SK-N-SH (cell line): Measurements from ENCODE around the gene CUBN. TPM values are rescaled to one million over a fixed set of nuclear protein-coding genes. Genes with fewer than 3 reads are reported as not detected.

ENCODE experiments used
- CTCF ChIA-PET: fragments of 300-600, 350-600 bp; formaldehyde crosslinking; extraction: SDS; loops from one replicate; lab custom pipeline; 2021; lab: Yijun Ruan, JAX
- POLR2A ChIA-PET: fragments of 350-600 bp; sonication (Branson Sonifier 250); formaldehyde crosslinking; extraction: SDS; loops from one replicate; lab custom pipeline; 2020; ENCODE audit warnings: antibody characterized with exemption, inconsistent platforms; lab: Yijun Ruan, JAX
- DNase-seq: peaks from one replicate; pipeline ENCODE4 v3.0.0; 2012
- H2AFZ ChIP-seq: fragments of 200-600 bp; sonication (generic); 2 replicates; pipeline ENCODE4 v1.8.1; 2016; ENCODE audit warnings: antibody characterized with exemption, mild to moderate bottlenecking, low read depth
- H3F3A ChIP-seq: fragments of 200-600 bp; sonication (generic); replicated peaks from 2 replicates; pipeline ENCODE3; 2016; ENCODE audit warnings: antibody characterized with exemption, mild to moderate bottlenecking; ENCODE audit not compliant: insufficient read depth
- H3K27ac ChIP-seq, 2 experiments: fragments of 200-500 bp in 1 of 2; fragments of 200-600 bp in 1 of 2; sonication (Bioruptor generic) in 1 of 2; sonication (generic), shearing (Covaris generic) in 1 of 2; 2 replicates each; pipeline versions ENCODE4 v1.5.1 to v1.6.1; 2014 to 2016; ENCODE audit warnings: low read depth in 2 of 2, inconsistent platforms in 1 of 2, low read length in 1 of 2, mild to moderate bottlenecking in 1 of 2, mixed read lengths in 1 of 2
- H3K27me3 ChIP-seq: fragments of 200-600 bp; sonication (generic), shearing (Covaris generic); 2 replicates; pipeline ENCODE4 v1.6.1; 2016; ENCODE audit warnings: mixed run types; ENCODE audit not compliant: insufficient read depth
- H3K36me3 ChIP-seq, 2 experiments: fragments of 200-500 bp in 1 of 2; fragments of 200-600 bp in 1 of 2; sonication (Bioruptor generic) in 1 of 2; sonication (generic) in 1 of 2; replicated peaks in 1 of 2; 2 replicates each; pipeline versions ENCODE3 to v1.5.1; 2014 to 2016; ENCODE audit warnings: low read length in 1 of 2, mild to moderate bottlenecking in 1 of 2; ENCODE audit not compliant: insufficient read depth in 2 of 2, control insufficient read depth in 1 of 2
- H3K4me1 ChIP-seq, 2 experiments: fragments of 200-500 bp in 1 of 2; fragments of 200-600 bp in 1 of 2; sonication (Bioruptor generic) in 1 of 2; sonication (generic), shearing (Covaris generic) in 1 of 2; 2 replicates each; pipeline versions ENCODE4 v1.5.1 to v1.6.1; 2014 to 2016; ENCODE audit warnings: low read depth in 1 of 2, low read length in 1 of 2, mixed run types in 1 of 2; ENCODE audit not compliant: insufficient read depth in 2 of 2, control insufficient read depth in 1 of 2
- H3K4me2 ChIP-seq: fragments of 200-600 bp; sonication (generic), shearing (Covaris generic); 2 replicates; pipeline ENCODE4 v1.6.1; 2017; ENCODE audit warnings: mixed run types
- H3K4me3 ChIP-seq, 2 experiments: fragments of 200-500 bp in 1 of 2; fragments of 200-600 bp in 1 of 2; sonication (Bioruptor generic) in 1 of 2; sonication (generic), shearing (Covaris generic) in 1 of 2; 2 replicates each; pipeline versions ENCODE4 v1.5.1 to v1.8.1; 2014 to 2016; ENCODE audit warnings: low read depth in 2 of 2, inconsistent platforms in 1 of 2, low read length in 1 of 2, mild to moderate bottlenecking in 1 of 2, mixed read lengths in 1 of 2, moderate library complexity in 1 of 2
- H3K79me2 ChIP-seq: fragments of 200-600 bp; sonication (generic); 2 replicates; pipeline ENCODE4 v1.8.1; 2017; ENCODE audit warnings: mild to moderate bottlenecking; ENCODE audit not compliant: insufficient read depth
- H3K9ac ChIP-seq: fragments of 200-600 bp; sonication (generic); 2 replicates; pipeline ENCODE4 v1.6.1; 2017; ENCODE audit warnings: mixed run types
- H3K9me2 ChIP-seq: fragments of 200-600 bp; sonication (generic); 2 replicates; pipeline ENCODE4 v1.6.1; 2017; ENCODE audit warnings: mixed run types
- H3K9me3 ChIP-seq: fragments of 200-600 bp; sonication (generic); 2 replicates; pipeline ENCODE4 v1.6.1; 2017; ENCODE audit warnings: mixed run types, mild to moderate bottlenecking, moderate library complexity
- H4K20me1 ChIP-seq: fragments of 200-600 bp; sonication (generic); 2 replicates; pipeline ENCODE4 v1.6.1; 2017; ENCODE audit warnings: mild to moderate bottlenecking, mixed run types; ENCODE audit not compliant: insufficient read depth
- CHD2 ChIP-seq: fragments of 150-350 bp; IDR thresholded peaks from 2 replicates; pipeline ENCODE4 v1.6.1; 2018; ENCODE audit warnings: low read length; ENCODE audit not compliant: partially characterized antibody
- ELF1 ChIP-seq: IDR thresholded peaks from 2 replicates; pipeline ENCODE4 v1.4.0; 2012
- EZH2phosphoT487 ChIP-seq: fragments of 200-600 bp; sonication (generic); IDR thresholded peaks from 2 replicates; pipeline ENCODE4 v1.6.1; 2017; ENCODE audit warnings: low read depth, mixed run types, mild to moderate bottlenecking, antibody characterized with exemption, moderate library complexity, borderline replicate concordance
- FOXJ3 ChIP-seq: sonication (generic); formaldehyde crosslinking; IDR thresholded peaks from 2 replicates; pipeline ENCODE4 v1.5.1; 2020; ENCODE audit warnings: mild to moderate bottlenecking, missing genetic modification reagents
- GATA2 ChIP-seq: sonication (generic); formaldehyde crosslinking; IDR thresholded peaks from 2 replicates; pipeline ENCODE4 v1.5.0; 2020; ENCODE audit warnings: mild to moderate bottlenecking, missing genetic modification reagents
- MEF2A ChIP-seq: IDR thresholded peaks from 2 replicates; pipeline ENCODE4 v1.4.0; 2012; ENCODE audit warnings: low read depth, borderline replicate concordance
- NRF1 ChIP-seq: IDR thresholded peaks from 2 replicates; pipeline ENCODE4 v1.6.1; 2012; ENCODE audit warnings: low read depth, mild to moderate bottlenecking, low read length
- POLR2AphosphoS5 ChIP-seq: IDR thresholded peaks from 2 replicates; pipeline ENCODE4 v1.6.1; 2012; ENCODE audit warnings: low read depth, low read length
- RAD21 ChIP-seq: IDR thresholded peaks from 2 replicates; pipeline ENCODE4 v1.6.1; 2012; ENCODE audit warnings: mild to moderate bottlenecking, low read length
- RCOR1 ChIP-seq: fragments of 150-350 bp; IDR thresholded peaks from 2 replicates; pipeline ENCODE4 v1.6.1; 2017; ENCODE audit warnings: antibody characterized with exemption, low read length
- RFX5 ChIP-seq: IDR thresholded peaks from 2 replicates; pipeline ENCODE4 v1.6.1; 2012; ENCODE audit warnings: mild to moderate bottlenecking, improper control_type of control experiment, low read length
- RXRA ChIP-seq: IDR thresholded peaks from 2 replicates; pipeline ENCODE4 v1.4.0; 2012; ENCODE audit warnings: low read depth, mild to moderate bottlenecking, borderline replicate concordance
- SIN3A ChIP-seq: IDR thresholded peaks from 2 replicates; pipeline ENCODE4 v1.6.1; 2012; ENCODE audit warnings: low read depth, mild to moderate bottlenecking, low read length, moderate library complexity, borderline replicate concordance
- TCF12 ChIP-seq: IDR thresholded peaks from 2 replicates; pipeline ENCODE4 v1.4.0; 2012
- YY1 ChIP-seq: IDR thresholded peaks from 2 replicates; pipeline ENCODE4 v1.4.0; 2012; ENCODE audit warnings: low read depth, mild to moderate bottlenecking
- WGBS: methylation state at CpG from one replicate; pipeline ENCODE4 v1.1.6; 2017; ENCODE audit warnings: low lambda C conversion rate; 5-methylcytosine and 5-hydroxymethylcytosine counted together
- polyA plus RNA-seq, 3 experiments: library from polyadenylated mRNA; depleted of rRNA; stranded (reverse); fragments of >200 nt; gene quantifications; 2 replicates each; pipeline ENCODE4 v1.2.3, GENCODE V29; 2012
- TF ChIP-seq, protein P1 (sequence below): IDR thresholded peaks from 2 replicates; pipeline ENCODE4; 2012
- TF ChIP-seq, protein P2 (sequence below): fragments of 150-350 bp; IDR thresholded peaks from 2 replicates; pipeline ENCODE4 v1.6.1; 2017; ENCODE audit warnings: antibody characterized with exemption, low read length, low read depth, borderline replicate concordance
- TF ChIP-seq, protein P3 (sequence below): fragments of 200-600 bp; sonication (generic); IDR thresholded peaks from 2 replicates; pipeline ENCODE4 v1.6.1; 2017; ENCODE audit warnings: antibody characterized with exemption, mild to moderate bottlenecking, moderate library complexity

The CUBN gene
- polyA plus RNA-seq, 1 of the 3 experiments (the other 2 are of a cell fraction), result 2.4 TPM

DNA sequence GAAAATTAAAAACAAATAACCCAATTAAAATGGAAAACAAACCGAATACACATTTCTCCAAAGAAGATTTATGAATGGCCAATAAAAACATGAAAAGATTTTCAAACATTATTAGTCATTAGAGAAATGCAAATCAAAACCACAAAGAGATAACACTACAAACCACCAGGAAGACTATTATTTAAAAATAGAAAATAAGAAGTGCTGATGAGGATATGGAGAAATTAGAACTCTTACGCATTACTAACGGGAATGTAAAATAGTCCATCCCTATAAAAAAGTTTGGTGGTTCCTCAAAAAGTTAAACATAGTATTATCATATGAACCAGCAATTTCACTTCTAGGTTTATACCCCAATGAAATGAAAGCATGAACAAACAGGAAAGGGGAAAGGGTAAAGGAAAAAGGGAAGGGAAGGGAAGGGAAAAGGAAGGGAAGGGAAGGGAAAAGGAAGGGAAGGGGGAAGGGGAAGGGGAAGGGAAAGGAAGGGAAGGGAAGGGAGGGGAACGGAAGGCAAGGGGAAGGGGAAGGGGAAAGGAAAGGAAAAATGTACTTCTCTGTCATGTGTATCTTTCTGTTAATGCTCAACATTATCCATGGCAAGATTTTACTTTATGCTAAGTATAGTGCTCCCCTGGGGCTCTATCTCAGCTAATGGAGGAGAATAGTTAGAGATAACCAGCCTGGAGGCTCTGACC is 187.1 kb downstream of the CUBN start:
- CTCF ChIA-PET, result interaction anchor here (1.2 kb wide), 1 partner anchor 287 kb away, joined by 5 read pairs; no protein-coding TSS in a partner anchor
- WGBS, result 88% methylated on average over 4 of the region's 4 CpGs
- H2AFZ ChIP-seq, result no peak overlapping the region
- POLR2A ChIA-PET, result no interaction called here
- H3F3A ChIP-seq, result peaks cover 32% of the 10 kb centered on the region
- H3K9ac ChIP-seq, result no peak overlapping the region
- no peak for DNase-seq
- no peaks in the 10 kb centered on the region for H3K79me2 ChIP-seq
- H3K9me3 ChIP-seq, result no peaks in the 10 kb centered on the region
- H3K4me2 ChIP-seq, result no peak overlapping the region
- no peaks in the 10 kb centered on the region for H3K36me3 ChIP-seq
- peak overlapping the region; percentile 94 for H3K27ac ChIP-seq
- H3K4me3 ChIP-seq, result no peak overlapping the region
- no peaks in the 10 kb centered on the region for H3K9me2 ChIP-seq
- TF ChIP-seq, protein P1, sequence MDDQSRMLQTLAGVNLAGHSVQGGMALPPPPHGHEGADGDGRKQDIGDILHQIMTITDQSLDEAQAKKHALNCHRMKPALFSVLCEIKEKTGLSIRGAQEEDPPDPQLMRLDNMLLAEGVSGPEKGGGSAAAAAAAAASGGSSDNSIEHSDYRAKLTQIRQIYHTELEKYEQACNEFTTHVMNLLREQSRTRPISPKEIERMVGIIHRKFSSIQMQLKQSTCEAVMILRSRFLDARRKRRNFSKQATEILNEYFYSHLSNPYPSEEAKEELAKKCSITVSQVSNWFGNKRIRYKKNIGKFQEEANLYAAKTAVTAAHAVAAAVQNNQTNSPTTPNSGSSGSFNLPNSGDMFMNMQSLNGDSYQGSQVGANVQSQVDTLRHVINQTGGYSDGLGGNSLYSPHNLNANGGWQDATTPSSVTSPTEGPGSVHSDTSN, result no peak
- no peak for TF ChIP-seq EZH2phosphoT487
- TF ChIP-seq RAD21, result no peak
- TF ChIP-seq TCF12, result no peak
- TF ChIP-seq SIN3A, result no peak
- TF ChIP-seq RCOR1, result no peak
- TF ChIP-seq NRF1, result no peak
- no peak for TF ChIP-seq POLR2AphosphoS5
- TF ChIP-seq, protein P2, sequence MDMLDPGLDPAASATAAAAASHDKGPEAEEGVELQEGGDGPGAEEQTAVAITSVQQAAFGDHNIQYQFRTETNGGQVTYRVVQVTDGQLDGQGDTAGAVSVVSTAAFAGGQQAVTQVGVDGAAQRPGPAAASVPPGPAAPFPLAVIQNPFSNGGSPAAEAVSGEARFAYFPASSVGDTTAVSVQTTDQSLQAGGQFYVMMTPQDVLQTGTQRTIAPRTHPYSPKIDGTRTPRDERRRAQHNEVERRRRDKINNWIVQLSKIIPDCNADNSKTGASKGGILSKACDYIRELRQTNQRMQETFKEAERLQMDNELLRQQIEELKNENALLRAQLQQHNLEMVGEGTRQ, result no peak
- TF ChIP-seq RFX5, result no peak
- no peak for TF ChIP-seq FOXJ3 (CRISPR knock-in tag)
- no peak for TF ChIP-seq CHD2
- no peaks in the 10 kb centered on the region for H3K27me3 ChIP-seq
- peaks cover 11 to 28% of the 10 kb centered on the region in 2 experiments for H3K4me1 ChIP-seq
- H4K20me1 ChIP-seq, result no peaks in the 10 kb centered on the region

DNA sequence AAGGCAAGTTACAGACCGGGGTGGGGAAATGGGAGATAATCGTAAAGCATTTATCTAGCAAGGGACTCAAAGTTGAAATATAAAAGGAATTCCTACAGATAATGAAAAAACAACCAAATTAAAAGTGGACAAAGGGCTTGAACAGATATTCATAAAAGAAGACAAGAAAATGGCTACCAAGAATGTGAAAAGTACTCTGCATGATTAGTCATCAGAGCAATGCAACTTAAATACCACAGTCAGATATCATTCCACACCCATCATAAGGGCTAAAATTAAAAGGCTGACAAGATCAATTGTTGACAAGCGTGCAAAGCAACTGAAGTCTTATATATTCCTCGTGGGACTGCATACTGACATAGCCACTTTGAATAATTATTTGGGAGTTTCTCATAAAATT is 187.7 kb downstream of the CUBN start:
- H3K79me2 ChIP-seq, result no peaks in the 10 kb centered on the region
- no peak for TF ChIP-seq MEF2A
- TF ChIP-seq YY1, result no peak
- TF ChIP-seq, protein P2, result no peak
- TF ChIP-seq RXRA, result no peak
- no peak for TF ChIP-seq ELF1
- TF ChIP-seq GATA2 (CRISPR knock-in tag), result no peak
- TF ChIP-seq, protein P3, sequence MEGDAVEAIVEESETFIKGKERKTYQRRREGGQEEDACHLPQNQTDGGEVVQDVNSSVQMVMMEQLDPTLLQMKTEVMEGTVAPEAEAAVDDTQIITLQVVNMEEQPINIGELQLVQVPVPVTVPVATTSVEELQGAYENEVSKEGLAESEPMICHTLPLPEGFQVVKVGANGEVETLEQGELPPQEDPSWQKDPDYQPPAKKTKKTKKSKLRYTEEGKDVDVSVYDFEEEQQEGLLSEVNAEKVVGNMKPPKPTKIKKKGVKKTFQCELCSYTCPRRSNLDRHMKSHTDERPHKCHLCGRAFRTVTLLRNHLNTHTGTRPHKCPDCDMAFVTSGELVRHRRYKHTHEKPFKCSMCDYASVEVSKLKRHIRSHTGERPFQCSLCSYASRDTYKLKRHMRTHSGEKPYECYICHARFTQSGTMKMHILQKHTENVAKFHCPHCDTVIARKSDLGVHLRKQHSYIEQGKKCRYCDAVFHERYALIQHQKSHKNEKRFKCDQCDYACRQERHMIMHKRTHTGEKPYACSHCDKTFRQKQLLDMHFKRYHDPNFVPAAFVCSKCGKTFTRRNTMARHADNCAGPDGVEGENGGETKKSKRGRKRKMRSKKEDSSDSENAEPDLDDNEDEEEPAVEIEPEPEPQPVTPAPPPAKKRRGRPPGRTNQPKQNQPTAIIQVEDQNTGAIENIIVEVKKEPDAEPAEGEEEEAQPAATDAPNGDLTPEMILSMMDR, result no peak
- CTCF ChIA-PET, result no interaction called here
- H3K4me3 ChIP-seq, result no peak overlapping the region
- H2AFZ ChIP-seq, result no peak overlapping the region
- H3K27me3 ChIP-seq, result no peaks in the 10 kb centered on the region
- peaks cover 11 to 28% of the 10 kb centered on the region in 2 experiments for H3K4me1 ChIP-seq
- no peaks in the 10 kb centered on the region for H3K36me3 ChIP-seq
- H3F3A ChIP-seq, result peaks cover 32% of the 10 kb centered on the region
- no peak for DNase-seq
- no peak overlapping the region; a peak in 1 of 4 replicates for H3K27ac ChIP-seq
- WGBS, result 96% methylated on average over 4 of the region's 4 CpGs
- H4K20me1 ChIP-seq, result no peaks in the 10 kb centered on the region
- no peak overlapping the region for H3K4me2 ChIP-seq
- no peak overlapping the region for H3K9ac ChIP-seq
- POLR2A ChIA-PET, result no interaction called here
- H3K9me2 ChIP-seq, result no peaks in the 10 kb centered on the region
- no peaks in the 10 kb centered on the region for H3K9me3 ChIP-seq
